ENCODE results near the gene PGM2L1. TPM values are rescaled to one million over a fixed set of nuclear protein-coding genes. Genes with fewer than 3 reads are reported as not detected.
"Not testable (repeated sequence)": the region's sequence is repeated elsewhere in the genome, so short reads cannot be mapped to it uniquely, and the experiment has no call there.

The PGM2L1 gene
- total RNA-seq, 1 donor from 2014 or later: 15.1 TPM

GRCh38 chr11:74427384-74427886 is 29.2 kb upstream of the PGM2L1 start:
- Mint-ChIP-seq H3K27me3 (ENCODE audit: low read depth) (no peaks in the 10 kb centered on the region), H3K36me3 (ENCODE audit: low read depth) (peaks cover 2% of the 10 kb centered on the region), H3K27ac (ENCODE audit: unreplicated experiment) (no peak overlapping the region), H3K4me3 (no peak overlapping the region), H3K9me3 (peaks cover 12% of the 10 kb centered on the region), H3K4me1 (no peaks in the 10 kb centered on the region)
- TF ChIP-seq CTCF (conservative IDR thresholded peaks at IDR 0.05): no peak
- no peak for DNase-seq (ENCODE audit: low read depth, low spot score)

GRCh38 chr11:74425100-74425499 is 26.9 kb upstream of the PGM2L1 start:
- no peak for DNase-seq (ENCODE audit: low read depth, low spot score)
- no peaks in the 10 kb centered on the region for H3K4me1 Mint-ChIP-seq
- peaks cover 12% of the 10 kb centered on the region for H3K9me3 Mint-ChIP-seq
- no peaks in the 10 kb centered on the region for H3K27me3 Mint-ChIP-seq (ENCODE audit: low read depth)
- H3K4me3 Mint-ChIP-seq: no peak overlapping the region
- no peak for TF ChIP-seq CTCF (conservative IDR thresholded peaks at IDR 0.05)
- H3K36me3 Mint-ChIP-seq (ENCODE audit: low read depth): peaks cover 2% of the 10 kb centered on the region
- H3K27ac Mint-ChIP-seq (ENCODE audit: unreplicated experiment): no peak overlapping the region

- H3K36me3 Mint-ChIP-seq (ENCODE audit: low read depth): no peaks in the 10 kb centered on the region
- no peaks in the 10 kb centered on the region for H3K9me3 Mint-ChIP-seq
- no peaks in the 10 kb centered on the region for H3K27me3 Mint-ChIP-seq (ENCODE audit: low read depth)
- no peak overlapping the region for H3K4me3 Mint-ChIP-seq
- DNase-seq (ENCODE audit: low read depth, low spot score): no peak
- peaks cover 18% of the 10 kb centered on the region for H3K4me1 Mint-ChIP-seq
- TF ChIP-seq CTCF (conservative IDR thresholded peaks at IDR 0.05): no peak
- H3K27ac Mint-ChIP-seq (ENCODE audit: unreplicated experiment): no peak overlapping the region
Measured at GRCh38 chr11:74418509-74418895, 20.3 kb upstream of the PGM2L1 start.

- TF ChIP-seq CTCF (conservative IDR thresholded peaks at IDR 0.05): no peak
- Mint-ChIP-seq H3K36me3 (ENCODE audit: low read depth) (no peaks in the 10 kb centered on the region), H3K4me3 (no peak overlapping the region), H3K27me3 (ENCODE audit: low read depth) (no peaks in the 10 kb centered on the region), H3K9me3 (no peaks in the 10 kb centered on the region), H3K27ac (ENCODE audit: unreplicated experiment) (no peak overlapping the region), H3K4me1 (peaks cover 18% of the 10 kb centered on the region)
- DNase-seq (ENCODE audit: low read depth, low spot score): no peak
Measured at GRCh38 chr11:74417860-74418508, 19.8 kb upstream of the PGM2L1 start.

- H3K9me3 Mint-ChIP-seq: no peaks in the 10 kb centered on the region
- TF ChIP-seq CTCF (conservative IDR thresholded peaks at IDR 0.05): no peak
- H3K27ac Mint-ChIP-seq (ENCODE audit: unreplicated experiment): no peak overlapping the region
- H3K36me3 Mint-ChIP-seq (ENCODE audit: low read depth): no peaks in the 10 kb centered on the region
- DNase-seq (ENCODE audit: low read depth, low spot score): no peak
- no peaks in the 10 kb centered on the region for H3K27me3 Mint-ChIP-seq (ENCODE audit: low read depth)
- H3K4me1 Mint-ChIP-seq: peaks cover 18% of the 10 kb centered on the region
- H3K4me3 Mint-ChIP-seq: no peak overlapping the region
Measured at GRCh38 chr11:74417379-74417804, 19.2 kb upstream of the PGM2L1 start.

- not testable (repeated sequence) for H3K36me3 Mint-ChIP-seq (ENCODE audit: low read depth); H3K27ac Mint-ChIP-seq (ENCODE audit: unreplicated experiment); H3K9me3 Mint-ChIP-seq; H3K27me3 Mint-ChIP-seq (ENCODE audit: low read depth); H3K4me3 Mint-ChIP-seq; DNase-seq (ENCODE audit: low read depth, low spot score)
- peaks cover 18% of the 10 kb centered on the region for H3K4me1 Mint-ChIP-seq
Measured at GRCh38 chr11:74416974-74417373, 18.7 kb upstream of the PGM2L1 start.
